Activated CD8-positive, alpha-beta memory T cell treated with anti-CD3 and anti-CD28 coated beads, Interleukin-2, amount 50 U/mL, for 4 hours (primary cell): ENCODE measurements around the gene ARRB2.
"Not testable (repeated sequence)": the region's sequence is repeated elsewhere in the genome, so short reads cannot be mapped to it uniquely, and the experiment has no call there.

Source experiments
- DNase-seq: peaks from one replicate; pipeline ENCODE4 v3.0.0-alpha.2; 2020

ARRB2 gene

GRCh38 chr17:4704574-4704907 is 5.9 kb upstream of the ARRB2 start:
- not testable (repeated sequence) for DNase-seq

- DNase-seq, result no peak
Observed at GRCh38 chr17:4704991-4705390, 5.4 kb upstream of the ARRB2 start.

GRCh38 chr17:4706121-4706520 is 4.3 kb upstream of the ARRB2 start:
- DNase-seq, result no peak

GRCh38 chr17:4708436-4708835 is 2.0 kb upstream of the ARRB2 start:
- DNase-seq, result peak; percentile 45

- peak; percentile 54 for DNase-seq
Observed at GRCh38 chr17:4710693-4711634, 532 bp downstream of the ARRB2 start.

- DNase-seq, result no peak
Observed at GRCh38 chr17:4711661-4712181, 1.3 kb downstream of the ARRB2 start.

- no peak for DNase-seq
Observed at GRCh38 chr17:4712526-4712925, 2.1 kb downstream of the ARRB2 start.

- DNase-seq, result not testable (repeated sequence)
Observed at GRCh38 chr17:4714340-4715062, 4.1 kb downstream of the ARRB2 start.

- DNase-seq, result peak; percentile 57
Observed at GRCh38 chr17:4715063-4715744, 4.8 kb downstream of the ARRB2 start.

GRCh38 chr17:4716081-4716480 is 5.6 kb downstream of the ARRB2 start:
- DNase-seq, result no peak

GRCh38 chr17:4717791-4718190 is 7.4 kb downstream of the ARRB2 start:
- DNase-seq, result no peak

GRCh38 chr17:4718276-4718675 is 7.8 kb downstream of the ARRB2 start:
- no peak for DNase-seq

- no peak for DNase-seq
Observed at GRCh38 chr17:4719146-4719545, 8.7 kb downstream of the ARRB2 start.

- DNase-seq, result no peak
Observed at GRCh38 chr17:4719684-4720221, 9.3 kb downstream of the ARRB2 start.

GRCh38 chr17:4720787-4721186 is 10.4 kb downstream of the ARRB2 start:
- DNase-seq, result no peak

- no peak for DNase-seq
Observed at GRCh38 chr17:4721203-4722135, 11.0 kb downstream of the ARRB2 start.

- DNase-seq, result no peak
Observed at GRCh38 chr17:4722678-4723240, 12.3 kb downstream of the ARRB2 start.

GRCh38 chr17:4724650-4725049 is 14.2 kb downstream of the ARRB2 start:
- no peak for DNase-seq

GRCh38 chr17:4725646-4726310 is 15.3 kb downstream of the ARRB2 start:
- no peak for DNase-seq

GRCh38 chr17:4728124-4728523 is 17.7 kb downstream of the ARRB2 start:
- DNase-seq, result no peak

GRCh38 chr17:4733073-4733531 is 22.7 kb downstream of the ARRB2 start:
- no peak for DNase-seq
